ENCODE results near the gene GABRD.
A peak's percentile ranks its signal among the peaks of the same experiment; 100 is the strongest.
"Not testable (repeated sequence)": the region's sequence is repeated elsewhere in the genome, so short reads cannot be mapped to it uniquely, and the experiment has no call there.

Gene GABRD, protein sequence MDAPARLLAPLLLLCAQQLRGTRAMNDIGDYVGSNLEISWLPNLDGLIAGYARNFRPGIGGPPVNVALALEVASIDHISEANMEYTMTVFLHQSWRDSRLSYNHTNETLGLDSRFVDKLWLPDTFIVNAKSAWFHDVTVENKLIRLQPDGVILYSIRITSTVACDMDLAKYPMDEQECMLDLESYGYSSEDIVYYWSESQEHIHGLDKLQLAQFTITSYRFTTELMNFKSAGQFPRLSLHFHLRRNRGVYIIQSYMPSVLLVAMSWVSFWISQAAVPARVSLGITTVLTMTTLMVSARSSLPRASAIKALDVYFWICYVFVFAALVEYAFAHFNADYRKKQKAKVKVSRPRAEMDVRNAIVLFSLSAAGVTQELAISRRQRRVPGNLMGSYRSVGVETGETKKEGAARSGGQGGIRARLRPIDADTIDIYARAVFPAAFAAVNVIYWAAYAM

DNA sequence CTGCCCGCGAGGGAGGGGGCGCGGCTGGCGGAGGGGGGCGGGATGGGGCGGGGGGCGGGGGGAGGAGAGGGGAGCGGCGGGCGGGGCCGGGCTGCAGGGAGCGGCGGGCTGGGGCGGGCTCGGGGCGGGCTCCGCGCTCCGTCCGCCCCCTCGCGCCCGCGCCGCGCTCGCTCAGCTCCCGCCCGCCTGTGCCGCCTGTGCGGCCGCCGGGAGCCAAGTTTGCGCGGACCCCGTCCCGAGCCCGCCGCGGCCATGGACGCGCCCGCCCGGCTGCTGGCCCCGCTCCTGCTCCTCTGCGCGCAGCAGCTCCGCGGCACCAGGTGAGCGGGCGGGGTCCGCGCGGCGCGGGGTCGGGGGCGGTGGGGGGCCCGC, at the start of gene GABRD:
TSS of gene GABRD (plus strand) at position 174 of the 372 bp plus-strand sequence. CDS start at position 253, 79 bp downstream.
- DNase-seq (ENCODE audit: low read depth in 3 of 3), result peak in 1 of 3 experiments; percentile 7

DNA sequence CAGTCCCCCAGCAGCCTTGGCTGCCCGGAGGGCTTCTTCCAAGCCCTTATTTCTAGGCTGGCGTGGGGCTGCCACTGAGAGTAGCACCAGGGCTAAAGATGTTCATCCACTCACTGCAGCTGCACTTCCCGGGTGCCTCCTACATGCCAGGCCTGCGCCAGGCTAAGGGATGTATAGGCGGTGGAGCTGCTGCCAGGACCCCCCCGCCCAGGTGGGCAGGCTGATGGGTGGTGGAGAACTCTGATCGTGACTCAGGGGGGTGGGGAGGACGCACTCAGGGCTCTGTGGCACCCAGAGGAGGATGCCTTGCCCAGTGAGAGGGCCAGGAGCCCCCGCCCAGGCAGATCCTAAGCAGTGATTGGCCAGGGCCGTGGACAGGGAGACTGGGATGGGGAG, 49.6 kb upstream of the GABRD start:
- DNase-seq (ENCODE audit: low read depth in 3 of 3), result no peak

DNA sequence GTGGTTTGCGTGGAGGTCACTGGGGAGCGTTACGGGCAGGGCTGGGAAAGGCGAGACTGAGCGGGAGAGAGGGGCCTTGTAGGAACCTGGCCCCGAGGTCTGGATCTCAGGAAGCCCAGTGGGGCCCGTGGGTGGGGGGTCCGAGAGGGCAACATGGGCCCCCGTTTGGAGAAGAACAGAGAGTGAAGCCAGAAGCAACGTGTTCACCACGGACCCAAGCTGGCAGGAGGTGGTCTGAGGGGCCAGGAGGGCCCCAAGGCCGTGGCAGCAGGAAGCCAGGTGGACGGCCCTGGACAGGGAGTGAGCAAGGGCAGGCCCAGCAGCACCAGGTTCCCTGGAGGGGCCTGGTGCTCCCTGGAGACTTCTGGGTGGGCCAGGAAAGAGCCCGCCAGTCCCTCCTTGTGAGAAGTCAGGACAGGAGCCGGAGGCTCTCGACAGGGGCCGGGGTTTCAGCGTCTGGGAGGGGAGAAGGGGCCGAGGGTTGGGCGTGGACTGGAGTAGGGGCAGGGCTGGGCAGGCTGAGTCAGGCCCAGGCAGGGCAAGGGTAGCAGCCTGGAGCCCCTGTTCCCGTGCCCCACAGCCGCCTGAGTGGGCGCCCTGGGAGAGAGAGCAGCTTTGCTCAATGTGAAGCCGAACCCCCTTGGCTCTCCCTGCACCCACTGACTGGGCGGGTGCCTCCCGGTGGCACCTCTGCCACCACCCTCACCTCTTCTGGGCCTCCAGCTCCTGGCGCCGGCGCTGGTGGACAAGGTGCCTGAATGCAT, 49.0 kb upstream of the GABRD start:
- DNase-seq (ENCODE audit: low read depth in 3 of 3), result no peak

DNA sequence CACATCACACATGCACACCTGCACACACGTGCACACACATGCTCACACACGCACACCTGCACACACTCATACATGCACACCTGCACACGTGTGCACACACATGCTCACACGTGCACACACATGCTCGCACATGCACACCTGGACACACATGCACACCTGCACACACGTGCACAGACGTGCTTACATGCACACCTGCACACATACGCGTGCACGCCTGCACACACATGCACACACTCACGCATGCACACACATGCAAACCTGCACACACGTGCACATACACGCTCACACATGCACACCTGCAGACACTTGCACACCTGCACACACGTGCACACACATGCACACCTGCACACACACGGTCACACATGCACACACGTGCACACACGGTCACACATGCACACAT, 48.1 kb upstream of the GABRD start:
- no peak for DNase-seq (ENCODE audit: low read depth in 3 of 3)

DNA sequence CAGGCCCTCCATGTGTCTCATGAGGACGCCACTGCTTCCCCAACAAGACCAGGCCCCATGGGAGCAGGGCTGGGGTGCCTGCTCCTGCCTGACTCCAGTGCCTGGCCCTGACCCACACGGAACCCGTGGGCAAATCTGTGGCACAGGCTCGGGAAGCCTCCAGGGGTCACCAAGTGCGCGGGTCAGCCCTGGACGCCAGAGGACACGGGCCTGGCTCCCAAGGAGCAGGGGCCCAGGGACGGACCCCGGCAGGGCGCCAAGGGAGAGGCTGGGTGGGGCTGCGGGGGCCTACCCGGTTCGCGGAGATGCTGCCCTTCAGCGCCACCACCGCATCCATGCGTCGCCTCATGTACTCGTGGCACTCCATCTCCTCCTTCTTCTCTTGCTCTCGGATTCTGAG, 47.5 kb upstream of the GABRD start:
- DNase-seq (ENCODE audit: low read depth in 3 of 3), result no peak

DNA sequence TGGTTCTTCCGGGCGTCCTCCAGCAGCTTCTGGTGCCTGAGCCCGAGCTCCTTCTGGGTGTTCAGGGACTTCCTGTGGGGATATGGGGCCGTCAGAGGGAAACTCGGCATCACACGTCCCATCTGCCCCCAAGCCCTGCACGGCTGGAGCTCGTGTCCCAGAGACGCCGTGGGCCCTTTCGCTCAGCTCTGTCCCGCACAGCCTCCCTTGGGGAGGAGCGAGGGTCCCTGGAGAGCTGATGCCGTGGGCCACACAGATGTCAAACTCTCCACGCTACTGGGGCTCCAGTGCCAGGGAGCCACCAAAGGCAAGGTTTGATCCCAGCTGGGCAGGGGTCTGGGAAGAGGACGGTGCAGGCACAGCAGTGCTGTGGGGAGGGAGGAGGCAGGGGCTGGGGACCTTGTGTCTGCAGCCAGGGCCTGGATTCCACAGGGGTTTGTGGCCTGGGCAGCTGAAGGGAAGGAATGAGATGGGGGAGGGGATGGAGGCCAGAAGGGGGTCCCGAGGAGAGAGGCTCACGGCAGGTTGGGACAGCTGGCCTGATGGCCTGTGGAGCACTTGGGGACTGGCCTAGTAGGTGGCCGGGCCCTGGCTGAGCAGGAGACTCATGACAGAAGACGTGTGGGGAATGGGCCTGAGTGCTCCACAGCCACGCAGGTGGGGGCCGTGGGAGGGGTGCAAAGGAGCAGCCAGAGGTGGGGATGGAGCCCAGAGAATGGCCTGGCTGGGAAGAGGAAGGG, 46.0 kb upstream of the GABRD start:
- no peak for DNase-seq (ENCODE audit: low read depth in 3 of 3)

DNA sequence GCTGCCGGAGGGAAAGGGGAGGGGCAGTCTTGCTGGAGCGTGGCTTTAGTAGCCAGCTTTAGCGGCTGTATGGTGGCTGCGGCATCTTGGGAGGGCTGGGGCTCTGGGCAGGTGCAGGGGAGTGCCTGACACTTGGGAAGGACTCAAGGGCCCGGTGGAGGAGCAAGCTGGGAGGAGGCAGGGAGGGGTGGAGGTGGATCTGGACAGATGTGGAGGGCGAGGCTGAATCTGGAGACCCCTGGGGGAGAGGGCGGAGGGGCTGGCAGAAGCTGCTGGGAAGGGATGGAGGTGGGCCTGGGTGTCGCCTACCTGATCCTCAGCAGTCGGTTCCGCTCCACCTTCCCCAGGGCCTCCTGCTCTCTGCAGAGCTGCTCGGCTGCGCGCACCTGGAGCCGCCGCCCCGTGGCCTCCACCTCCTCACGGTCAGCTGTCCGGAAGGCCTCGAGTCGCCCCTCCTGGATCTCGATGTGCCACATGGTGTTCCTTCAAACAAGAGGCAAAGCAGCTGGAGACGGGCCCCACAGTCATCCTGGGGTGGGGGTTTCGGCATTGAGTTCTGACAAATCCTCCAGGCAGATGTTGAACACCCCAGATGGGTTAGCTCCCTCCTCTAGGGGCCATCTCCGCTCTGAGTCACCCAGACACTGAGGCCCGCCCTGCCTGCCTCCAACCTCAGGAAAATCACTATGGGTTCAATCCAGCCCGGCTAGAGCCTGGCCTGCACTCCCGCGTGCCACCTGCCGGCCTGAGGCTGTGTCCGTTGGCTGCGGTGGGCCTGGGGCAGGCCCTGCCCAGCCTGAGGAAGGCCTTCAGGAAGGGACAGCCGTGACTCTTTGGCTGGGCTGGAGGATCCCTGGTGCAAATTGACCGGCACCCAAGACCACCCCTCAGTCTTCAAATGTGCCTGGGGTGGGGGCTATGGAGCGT, 45.2 kb upstream of the GABRD start:
- no peak for DNase-seq (ENCODE audit: low read depth in 3 of 3)

DNA sequence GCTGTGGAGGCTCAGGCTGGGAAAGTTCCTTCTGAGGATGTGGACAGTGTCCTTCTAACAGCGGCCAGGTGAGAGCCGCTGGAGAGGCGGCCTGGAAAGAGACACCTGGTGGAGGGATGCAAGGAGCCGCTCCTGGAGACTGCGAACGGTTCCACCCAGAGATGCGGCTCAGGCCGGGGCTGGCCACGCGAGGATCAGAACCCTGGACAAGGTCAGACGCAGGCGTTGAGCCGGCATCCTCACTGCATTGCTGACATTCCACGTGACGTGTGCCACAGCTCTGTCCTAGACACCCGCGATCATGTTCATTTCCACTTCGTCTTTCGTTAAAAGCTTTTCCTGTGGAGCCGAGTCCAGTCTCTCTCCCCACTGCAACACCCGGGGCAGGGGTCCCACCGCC, 44.3 kb upstream of the GABRD start:
- DNase-seq (ENCODE audit: low read depth in 3 of 3), result no peak

DNA sequence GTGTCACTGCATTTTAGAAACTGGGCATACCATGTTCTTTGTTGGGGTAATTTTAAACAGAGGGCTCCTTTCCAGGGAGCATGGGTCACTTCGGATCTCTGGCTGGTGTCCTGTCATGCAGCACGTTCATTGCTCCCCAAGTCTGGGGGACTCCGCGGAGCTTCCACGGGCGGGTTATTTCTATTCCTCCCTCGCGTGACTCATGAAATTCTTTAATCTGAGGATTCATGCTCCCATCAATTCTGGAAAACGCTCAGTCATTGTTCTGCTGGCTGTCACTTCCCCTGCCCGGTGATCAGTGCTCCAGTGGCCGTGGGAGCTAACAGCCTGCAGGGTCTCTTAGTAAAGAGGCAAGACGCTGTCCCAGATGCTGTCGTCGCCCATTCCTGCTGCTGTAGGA, 43.6 kb upstream of the GABRD start:
- DNase-seq (ENCODE audit: low read depth in 3 of 3), result no peak

DNA sequence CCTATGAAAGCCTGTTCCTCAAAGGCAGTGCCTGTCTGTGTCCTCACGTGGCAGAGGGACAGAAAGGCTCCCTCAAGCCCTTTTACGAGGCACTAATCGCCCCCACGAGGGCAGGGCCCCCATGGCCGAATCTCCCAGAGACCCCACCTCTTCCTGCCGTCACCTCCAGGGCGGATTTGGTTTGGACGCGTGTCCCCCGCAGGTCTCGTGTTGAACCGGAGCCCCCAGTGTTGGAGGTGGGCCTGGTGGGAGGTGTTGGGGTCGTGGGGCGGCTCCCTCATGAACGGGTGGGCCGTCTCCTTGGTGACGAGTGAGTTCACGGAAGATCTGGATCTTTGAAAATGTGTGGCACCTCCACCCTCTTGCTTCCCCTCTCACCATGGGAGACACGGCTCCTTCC, 43.1 kb upstream of the GABRD start:
- no peak for DNase-seq (ENCODE audit: low read depth in 3 of 3)

DNA sequence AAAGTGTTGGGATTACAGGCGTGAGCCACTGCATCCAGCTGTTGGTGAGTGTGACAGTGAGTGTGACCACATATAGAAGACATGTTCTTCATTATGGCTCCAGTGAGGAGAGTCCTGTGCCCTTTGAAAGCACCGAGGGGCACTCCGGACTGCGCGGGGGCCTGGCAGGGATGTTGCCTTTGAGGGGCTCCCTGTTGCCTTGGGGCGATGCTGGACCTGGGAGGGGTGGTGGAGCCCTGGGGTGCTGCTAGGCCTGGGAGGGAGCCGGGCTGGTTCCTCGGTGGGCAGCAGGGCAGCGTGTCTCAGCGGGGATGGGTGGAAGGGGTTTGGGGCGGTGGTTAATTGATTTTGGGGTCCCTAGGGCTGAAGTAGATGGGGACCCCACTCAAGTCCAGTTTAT, 41.0 kb upstream of the GABRD start:
- DNase-seq (ENCODE audit: low read depth in 3 of 3), result no peak

DNA sequence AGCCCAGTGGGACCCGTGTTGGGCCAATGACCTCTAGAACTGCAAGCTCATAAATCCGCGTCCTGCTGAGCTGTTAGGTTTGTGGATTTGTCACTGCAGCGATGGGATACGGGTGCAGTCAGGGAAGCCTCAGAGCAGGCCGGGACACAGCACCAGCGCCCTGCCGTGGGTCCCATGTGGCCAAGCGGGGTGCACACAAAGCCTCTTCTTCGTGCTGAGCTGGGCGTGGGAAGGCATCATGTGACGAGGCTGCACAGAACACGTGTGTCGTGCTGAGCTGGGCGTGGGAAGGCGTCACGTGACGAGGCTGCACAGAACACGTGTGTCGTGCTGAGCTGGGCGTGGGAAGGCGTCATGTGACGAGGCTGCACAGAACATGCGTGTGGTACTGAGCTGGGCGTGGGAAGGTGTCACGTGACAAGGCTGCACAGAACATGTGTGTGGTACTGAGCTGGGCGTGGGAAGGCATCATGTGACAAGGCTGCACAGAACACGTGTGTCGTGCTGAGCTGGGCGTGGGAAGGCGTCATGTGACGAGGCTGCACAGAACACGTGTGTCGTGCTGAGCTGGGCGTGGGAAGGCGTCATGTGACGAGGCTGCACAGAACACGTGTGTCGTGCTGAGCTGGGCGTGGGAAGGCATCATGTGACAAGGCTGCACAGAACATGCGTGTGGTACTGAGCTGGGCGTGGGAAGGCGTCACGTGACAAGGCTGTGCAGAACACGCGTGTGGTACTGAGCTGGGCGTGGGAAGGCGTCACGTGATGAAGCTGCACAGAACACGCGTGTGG, 40.3 kb upstream of the GABRD start:
- DNase-seq (ENCODE audit: low read depth in 3 of 3), result not testable (repeated sequence)

DNA sequence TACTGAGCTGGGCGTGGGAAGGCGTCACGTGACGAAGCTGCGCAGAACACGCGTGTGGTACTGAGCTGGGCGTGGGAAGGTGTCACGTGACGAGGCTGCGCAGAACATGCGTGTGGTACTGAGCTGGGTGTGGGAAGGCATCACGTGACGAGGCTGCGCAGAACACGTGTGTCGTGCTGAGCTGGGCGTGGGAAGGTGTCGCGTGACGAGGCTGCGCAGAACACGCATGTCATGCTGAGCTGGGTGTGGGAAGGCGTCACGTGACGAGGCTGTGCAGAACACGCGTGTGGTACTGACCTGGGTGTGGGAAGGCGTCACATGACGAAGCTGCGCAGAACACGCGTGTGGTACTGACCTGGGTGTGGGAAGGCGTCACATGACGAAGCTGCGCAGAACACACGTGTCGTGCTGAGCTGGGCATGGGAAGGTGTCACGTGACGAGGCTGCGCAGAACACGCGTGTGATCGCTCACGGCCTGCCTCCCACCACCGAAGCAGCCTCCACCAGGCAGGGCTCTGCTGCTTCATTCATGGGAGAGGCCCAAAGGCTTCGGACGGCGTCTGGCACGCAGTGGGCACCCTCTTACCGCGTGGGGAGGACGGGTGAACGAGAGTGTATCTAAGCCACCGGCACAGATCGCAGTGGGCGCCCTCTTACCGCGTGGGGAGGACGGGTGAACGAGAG, 39.5 kb upstream of the GABRD start:
- no peak for DNase-seq (ENCODE audit: low read depth in 3 of 3)

DNA sequence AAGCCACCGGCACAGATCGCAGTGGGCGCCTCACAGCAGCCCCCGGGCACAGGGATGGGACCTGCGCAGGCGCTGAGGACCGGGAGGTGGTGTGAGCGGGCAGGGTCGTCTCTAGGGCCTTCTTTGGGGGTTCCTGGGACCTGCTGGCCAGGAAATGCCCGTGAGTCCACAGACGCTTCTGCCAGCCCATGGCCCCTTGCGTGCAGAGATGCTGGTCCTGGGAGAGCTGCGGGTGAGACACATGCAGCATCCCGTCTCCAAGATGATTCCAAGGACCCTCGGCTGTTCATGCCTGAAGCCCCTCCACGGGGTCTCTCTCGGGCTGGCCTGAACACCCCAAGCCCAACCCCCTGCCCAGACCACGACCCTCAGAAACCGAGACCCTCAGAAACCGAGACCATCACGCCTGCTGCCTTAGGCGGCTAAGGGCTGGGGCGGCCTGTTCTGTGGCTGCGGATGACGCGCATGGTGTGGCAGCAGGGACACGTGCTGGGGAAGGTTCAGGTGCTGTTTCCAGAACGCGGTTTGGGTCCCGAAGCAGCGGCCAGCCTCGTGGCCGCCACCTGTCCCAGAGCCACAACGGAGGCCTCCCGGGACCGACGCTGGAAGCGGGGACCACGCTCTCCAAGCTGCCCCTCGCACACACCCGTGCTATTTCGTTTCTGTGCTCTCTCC, 38.5 kb upstream of the GABRD start:
- no peak for DNase-seq (ENCODE audit: low read depth in 3 of 3)

DNA sequence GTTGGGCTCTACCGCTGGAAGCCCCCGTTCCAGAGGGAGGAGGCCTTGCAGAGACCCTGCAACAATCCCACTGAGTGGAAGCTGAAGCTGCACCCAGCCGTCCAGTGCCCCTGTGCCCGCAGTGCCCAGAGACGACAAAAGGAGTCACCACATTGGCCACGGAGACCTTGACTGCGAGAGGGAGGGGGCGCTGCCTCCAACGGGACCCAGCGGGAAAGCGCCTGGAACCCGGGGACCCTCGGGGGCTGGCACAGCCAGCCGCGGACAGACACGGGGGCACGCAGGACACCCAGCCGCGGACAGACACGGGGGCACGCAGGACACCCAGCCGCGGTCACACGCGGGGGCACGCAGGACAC, 38.0 kb upstream of the GABRD start:
- DNase-seq (ENCODE audit: low read depth in 3 of 3), result no peak

DNA sequence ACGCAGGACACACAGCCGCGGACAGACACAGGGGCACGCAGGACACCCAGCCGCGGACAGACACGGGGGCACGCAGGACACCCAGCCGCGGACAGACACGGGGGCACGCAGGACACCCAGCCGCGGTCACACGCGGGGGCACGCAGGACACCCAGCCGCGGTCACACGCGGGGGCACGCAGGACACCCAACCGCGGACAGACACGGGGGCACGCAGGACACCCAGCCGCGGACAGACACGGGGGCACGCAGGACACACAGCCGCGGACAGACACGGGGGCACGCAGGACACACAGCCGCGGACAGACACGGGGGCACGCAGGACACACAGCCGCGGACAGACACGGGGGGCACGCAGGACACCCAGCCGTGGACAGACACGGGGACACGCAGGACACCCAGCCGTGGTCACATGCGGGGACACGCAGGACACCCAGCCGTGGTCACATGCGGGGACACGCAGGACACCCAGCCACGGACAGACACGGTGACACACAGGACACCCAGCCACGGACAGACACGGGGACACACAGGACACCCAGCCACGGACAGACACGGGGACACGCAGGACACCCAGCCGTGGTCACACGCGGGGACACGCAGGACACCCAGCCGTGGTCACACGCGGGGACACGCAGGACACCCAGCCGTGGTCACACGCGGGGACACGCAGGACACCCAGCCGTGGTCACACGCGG, 37.4 kb upstream of the GABRD start:
- not testable (repeated sequence) for DNase-seq (ENCODE audit: low read depth in 3 of 3)

DNA sequence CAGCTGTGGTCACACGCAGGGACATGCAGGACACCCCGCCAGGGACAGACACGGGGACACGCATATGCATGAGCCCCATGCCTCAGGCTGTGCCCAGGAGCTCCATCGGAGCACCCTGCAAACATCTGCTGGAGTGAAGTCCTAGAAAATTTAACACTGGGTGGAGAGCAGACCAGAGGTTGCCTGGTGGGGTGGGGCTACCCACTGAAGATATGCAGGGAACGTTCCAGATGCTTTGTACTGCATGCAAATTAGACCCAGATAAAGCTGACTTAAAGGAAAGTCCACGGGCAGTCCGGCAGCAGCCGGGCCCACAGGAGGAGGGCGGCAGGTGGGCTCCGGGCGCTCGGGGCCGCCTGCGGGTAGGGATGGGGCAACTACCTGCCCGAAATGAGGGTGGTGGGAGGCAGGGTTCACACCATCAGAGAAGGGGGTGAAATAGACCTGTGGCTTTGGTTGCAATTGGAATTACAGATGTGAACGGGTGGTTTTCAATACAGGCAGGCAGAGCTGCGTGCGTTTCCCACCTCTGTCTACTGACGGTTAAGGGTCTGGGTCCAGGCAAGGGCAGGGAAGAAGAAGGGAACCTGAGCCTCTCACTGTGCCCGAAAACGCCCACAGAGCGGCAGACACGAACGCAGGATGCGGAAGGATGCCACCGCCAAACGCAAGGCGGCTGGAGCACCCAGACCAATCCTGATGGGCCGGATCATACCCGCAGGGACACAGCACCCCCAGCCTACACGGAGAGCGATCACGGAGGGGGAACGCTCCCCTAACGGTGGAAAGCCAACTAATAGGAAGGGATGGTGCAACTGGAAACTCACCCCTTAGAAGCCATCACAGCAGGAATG, 36.5 kb upstream of the GABRD start:
- no peak for DNase-seq (ENCODE audit: low read depth in 3 of 3)

DNA sequence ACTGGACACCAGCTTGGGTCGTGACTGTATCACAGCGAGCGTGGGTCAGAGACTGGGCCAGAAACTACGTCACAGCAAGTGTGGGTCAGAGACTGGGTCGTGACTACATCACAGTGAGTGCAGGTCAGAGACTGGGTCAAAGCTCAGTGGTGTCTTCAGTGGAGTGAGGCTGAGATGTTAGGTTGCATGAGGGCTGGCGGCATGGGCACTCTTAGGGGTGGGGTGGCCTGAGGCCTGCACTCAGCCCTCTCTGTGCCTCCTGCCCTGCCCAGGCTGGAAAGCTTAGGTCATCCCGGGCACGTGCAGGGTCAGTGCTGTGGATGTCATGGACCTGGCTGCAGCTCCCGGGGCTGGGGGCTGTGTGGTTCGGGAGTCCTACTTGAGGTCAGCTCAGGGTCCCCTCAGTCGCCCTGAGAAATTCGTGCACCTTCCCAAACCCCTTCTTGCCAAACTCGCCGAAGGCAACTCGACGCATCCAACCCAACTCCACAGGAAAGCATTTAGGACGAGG, 34.5 kb upstream of the GABRD start:
- DNase-seq (ENCODE audit: low read depth in 3 of 3), result no peak

Data from stimulated activated CD4-positive, alpha-beta T cell treated with anti-CD3 and anti-CD28 coated beads, TNF-alpha, amount 100 ng/mL, for 24 hours (primary cell).